Gastroesophageal sphincter (tissue), 4 donors: ENCODE measurements around the gene SLC33A1. TPM values are rescaled to one million over a fixed set of nuclear protein-coding genes. Genes with fewer than 3 reads are reported as not detected.
"Not testable (repeated sequence)": the region's sequence is repeated elsewhere in the genome, so short reads cannot be mapped to it uniquely, and the experiment has no call there.

ENCODE experiments used
- ATAC-seq: fragments of 150-250 bp; one replicate; pipeline ENCODE4 v1.9.1; 2016; ENCODE audit warnings: mild to moderate bottlenecking, moderate library complexity
- H3K27ac ChIP-seq, 4 donors: fragments of 200-600 bp; sonication (generic) in 3 of 4; 1 replicate in 3 of 4; 2 replicates in 1 of 4; pipeline ENCODE4 v1.5.1; 2016 to 2019
- H3K27me3 ChIP-seq: fragments of 200-600 bp; sonication (generic); one replicate; pipeline ENCODE4 v1.5.1; 2019
- H3K36me3 ChIP-seq, 2 donors: fragments of 200-600 bp; sonication (generic); one replicate each; pipeline ENCODE4 v1.5.1; 2019; ENCODE audit warnings: control low read depth in 1 of 2
- H3K4me1 ChIP-seq, 3 donors: fragments of 200-600 bp; sonication (generic); 1 replicate in 2 of 3; 2 replicates in 1 of 3; pipeline ENCODE4 v1.5.1; 2016 to 2019; ENCODE audit warnings: control low read depth in 2 of 3
- H3K4me3 ChIP-seq, 2 donors: fragments of 200-600 bp; sonication (generic); one replicate each; pipeline ENCODE4 v1.5.1; 2019; ENCODE audit warnings: mild to moderate bottlenecking in 1 of 2, moderate library complexity in 1 of 2
- H3K9me3 ChIP-seq, 3 donors: fragments of 200-600 bp; sonication (generic); one replicate each; pipeline ENCODE4 v1.5.1; 2017 to 2019; ENCODE audit warnings: control low read depth in 2 of 3
- CTCF ChIP-seq, 4 experiments: fragments of 200-600 bp in 2 of 4; fragments of 450-650 bp in 2 of 4; sonication (generic) in 1 of 4; IDR thresholded peaks; one replicate each; pipeline ENCODE4 v1.5.1; 2017 to 2019; ENCODE audit warnings: antibody characterized with exemption in 4 of 4, mild to moderate bottlenecking in 2 of 4, moderate library complexity in 2 of 4
- EP300 ChIP-seq: sonication (generic); formaldehyde crosslinking; IDR thresholded peaks from one replicate; pipeline ENCODE4 v1.6.1; 2017; ENCODE audit warnings: antibody characterized with exemption, mild to moderate bottlenecking
- POLR2A ChIP-seq, 2 donors: fragments of 450-650 bp; IDR thresholded peaks; one replicate each; pipeline ENCODE4 v1.6.1; 2017; ENCODE audit warnings: antibody characterized with exemption in 2 of 2, mild to moderate bottlenecking in 2 of 2, moderate library complexity in 1 of 2
- POLR2AphosphoS5 ChIP-seq: sonication (generic); formaldehyde crosslinking; IDR thresholded peaks from one replicate; pipeline ENCODE4 v1.6.1; 2017; ENCODE audit warnings: antibody characterized with exemption
- WGBS, 2 donors: methylation state at CpG; one replicate each; pipeline ENCODE4 v1.1.5; 2018; ENCODE audit warnings: low coverage in 1 of 2; 5-methylcytosine and 5-hydroxymethylcytosine counted together
- total RNA-seq, 4 donors: library from RNA; depleted of rRNA; stranded (reverse); fragments of >200 nt; gene quantifications; one replicate each; pipeline ENCODE4 v1.1.0, GENCODE V29; 2016

SLC33A1 gene
- total RNA-seq, 4 donors from 2014 or later: 18.4 to 27.6 (median 24.4) TPM

- Histone ChIP-seq H3K27me3 (no peaks in the 10 kb centered on the region), H3K9me3 (no peaks in the 10 kb centered on the region), H3K4me1 (peaks cover 9 to 60% (median 24%) of the 10 kb centered on the region in 3 donors), H3K4me3 (peak overlapping the region; percentile 90 to 95), H3K36me3 (peaks cover 0 to 18% of the 10 kb centered on the region in 2 donors), H3K27ac (peak overlapping the region; percentile 89 to 95 (median 92))
- TF ChIP-seq CTCF (IDR thresholded peaks at IDR 0.05) (peak in 2 of 4 experiments; percentile 27 to 34), POLR2A (IDR thresholded peaks at IDR 0.05) (no peak)
- 0% methylated on average over 24 to 27 of the region's 45 CpGs for WGBS, 2 donors
- no peak for ATAC-seq
Observed at GRCh38 chr3:155853214-155854140, 750 bp downstream of the SLC33A1 start.

DNA sequence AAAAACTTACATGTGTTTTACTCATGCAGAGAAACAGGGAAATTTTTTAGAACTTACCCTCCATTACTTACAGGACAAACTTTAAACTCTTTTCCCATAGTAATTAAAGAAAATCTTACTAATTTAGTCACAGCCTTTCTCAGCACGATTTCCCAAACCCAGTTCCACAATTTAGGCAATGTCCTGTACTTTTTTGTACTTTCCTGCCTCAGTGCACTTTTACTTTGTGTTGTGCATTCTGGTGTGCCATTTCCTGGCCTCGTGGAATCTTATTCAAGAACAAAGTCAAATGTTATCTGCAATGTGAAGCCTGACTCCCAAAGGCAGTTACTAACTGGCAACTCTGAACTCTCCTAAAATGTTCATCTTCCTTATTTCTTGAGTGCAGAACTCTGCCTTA, 1.9 kb downstream of the SLC33A1 start:
- peaks cover 0 to 28% of the 10 kb centered on the region in 2 donors for H3K36me3 ChIP-seq
- ATAC-seq: no peak
- peaks cover 9 to 72% (median 24%) of the 10 kb centered on the region in 3 donors for H3K4me1 ChIP-seq
- no peaks in the 10 kb centered on the region for H3K9me3 ChIP-seq
- H3K27me3 ChIP-seq: no peaks in the 10 kb centered on the region
- TF ChIP-seq CTCF (IDR thresholded peaks at IDR 0.05) (no peak), EP300 (no peak), POLR2AphosphoS5 (no peak), POLR2A (IDR thresholded peaks at IDR 0.05) (no peak)
- no peak overlapping the region for H3K27ac ChIP-seq
- peak overlapping the region; percentile 90 to 95 for H3K4me3 ChIP-seq
- whole genome bisulfite sequencing, 2 donors: 25 to 42% methylated on average over 2 of the region's 2 CpGs

DNA sequence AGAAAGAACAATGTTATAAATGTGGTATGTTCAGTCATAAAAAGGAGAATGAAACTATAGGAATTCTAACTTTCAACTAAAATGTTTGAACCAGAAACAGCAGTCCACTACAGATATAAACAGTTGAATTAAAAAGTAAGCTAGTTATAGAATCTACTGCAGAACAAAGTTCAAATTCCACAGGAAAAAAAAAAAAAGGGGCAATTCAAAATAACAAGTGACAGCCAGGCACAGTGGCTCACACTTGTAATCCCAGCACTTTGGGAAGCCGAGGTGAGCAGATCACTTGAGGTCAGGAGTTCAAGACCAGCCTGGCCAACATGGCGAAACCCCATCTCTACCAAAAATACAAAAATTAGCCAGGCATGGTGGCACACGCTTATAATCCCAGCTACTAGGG, 4.8 kb downstream of the SLC33A1 start:
- ATAC-seq, H3K4me3 ChIP-seq, H3K9me3 ChIP-seq, H3K27me3 ChIP-seq, H3K27ac ChIP-seq: not testable (repeated sequence)
- WGBS, 2 donors: 62 to 68% methylated on average over 2 to 3 of the region's 3 CpGs
- peaks cover 9 to 89% (median 24%) of the 10 kb centered on the region in 3 donors for H3K4me1 ChIP-seq
- peaks cover 0 to 34% of the 10 kb centered on the region in 2 donors for H3K36me3 ChIP-seq

DNA sequence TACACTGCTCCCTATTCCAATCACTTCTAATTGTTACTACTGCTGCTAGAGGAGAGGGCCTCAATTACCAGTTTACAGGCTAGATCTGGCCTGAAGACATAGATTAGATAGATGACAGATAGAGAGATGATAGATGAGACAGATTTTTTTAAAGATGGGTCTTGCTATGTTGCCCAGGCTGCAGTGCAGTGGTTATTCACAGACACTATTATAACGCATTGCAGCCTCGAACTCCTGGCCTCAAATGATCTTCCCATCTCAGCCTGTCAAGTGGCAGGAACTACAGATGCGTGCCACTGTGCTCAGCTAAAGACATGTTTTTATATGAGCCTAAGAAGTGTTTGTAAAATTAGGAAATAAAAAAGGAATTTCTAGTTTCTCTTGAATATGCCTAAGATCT, 6.2 kb downstream of the SLC33A1 start:
- no peak overlapping the region for H3K4me3 ChIP-seq
- ATAC-seq: no peak
- H3K36me3 ChIP-seq: peaks cover 0 to 34% of the 10 kb centered on the region in 2 donors
- TF ChIP-seq POLR2A (IDR thresholded peaks at IDR 0.05) (no peak), CTCF (IDR thresholded peaks at IDR 0.05) (no peak)
- H3K9me3 ChIP-seq: no peaks in the 10 kb centered on the region
- H3K27ac ChIP-seq: no peak overlapping the region
- H3K27me3 ChIP-seq: no peaks in the 10 kb centered on the region
- 94 to 95% methylated on average over 3 of the region's 3 CpGs for WGBS, 2 donors
- peaks cover 9 to 89% (median 24%) of the 10 kb centered on the region in 3 donors for H3K4me1 ChIP-seq

DNA sequence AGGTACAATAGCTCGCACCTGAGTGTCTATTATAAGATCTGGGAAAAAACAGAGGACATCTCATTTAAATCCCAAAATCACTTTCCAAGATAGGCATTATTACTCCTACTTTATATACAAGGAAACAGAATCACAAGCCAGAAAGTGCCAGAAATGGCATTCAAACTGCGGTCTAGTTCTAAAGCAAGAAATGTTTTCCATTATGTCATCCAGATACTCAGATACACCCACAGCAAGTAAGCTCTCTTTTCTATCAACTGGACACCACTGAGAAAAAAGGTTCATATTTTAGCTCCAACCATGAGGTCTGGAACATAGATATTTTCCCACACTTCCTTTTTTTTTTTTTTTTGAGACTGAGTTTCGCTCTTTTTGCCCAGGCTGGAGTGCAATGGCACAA, 8.1 kb downstream of the SLC33A1 start:
- no peak for ATAC-seq
- Histone ChIP-seq H3K4me1 (peaks cover 0 to 70% (median 7%) of the 10 kb centered on the region in 3 donors), H3K36me3 (peaks cover 0 to 29% of the 10 kb centered on the region in 2 donors), H3K27me3 (no peaks in the 10 kb centered on the region), H3K9me3 (no peaks in the 10 kb centered on the region), H3K27ac (no peak overlapping the region), H3K4me3 (no peak overlapping the region)
- WGBS, 2 donors: 64 to 93% methylated on average over 2 of the region's 3 CpGs
- TF ChIP-seq POLR2AphosphoS5 (no peak), CTCF (IDR thresholded peaks at IDR 0.05) (no peak), POLR2A (IDR thresholded peaks at IDR 0.05) (no peak), EP300 (no peak)
